CD4-positive, alpha-beta T cell treated with Interleukin-17A for 1 hour (primary cell): ENCODE data around the gene CWH43.
"Not testable (repeated sequence)": the region's sequence is repeated elsewhere in the genome, so short reads cannot be mapped to it uniquely, and the experiment has no call there.

ENCODE experiments used
- DNase-seq: peaks from one replicate; pipeline ENCODE4 v3.0.0-alpha.2; 2020

Gene CWH43

GRCh38 chr4:48979914-48980579 lies 6.0 kb upstream of the CWH43 start:
- no peak for DNase-seq

- not testable (repeated sequence) for DNase-seq
Measured at GRCh38 chr4:48984005-48984404, 2.1 kb upstream of the CWH43 start.

- DNase-seq, result no peak
Measured at GRCh38 chr4:48985602-48985975, 486 bp upstream of the CWH43 start.

GRCh38 chr4:48986654-48987164 lies 634 bp downstream of the CWH43 start:
- no peak for DNase-seq

- no peak for DNase-seq
Measured at GRCh38 chr4:48989461-48990203, 3.6 kb downstream of the CWH43 start.

GRCh38 chr4:48991357-48991756 lies 5.3 kb downstream of the CWH43 start:
- DNase-seq, result no peak

- DNase-seq, result no peak
Measured at GRCh38 chr4:48997962-48998361, 11.9 kb downstream of the CWH43 start.

- no peak for DNase-seq
Measured at GRCh38 chr4:48998440-48998839, 12.4 kb downstream of the CWH43 start.

- DNase-seq, result no peak
Measured at GRCh38 chr4:49000806-49001205, 14.7 kb downstream of the CWH43 start.

- DNase-seq, result no peak
Measured at GRCh38 chr4:49002931-49003330, 16.9 kb downstream of the CWH43 start.

- DNase-seq, result no peak
Measured at GRCh38 chr4:49018718-49019295, 32.7 kb downstream of the CWH43 start.

GRCh38 chr4:49032440-49033161 lies 46.5 kb downstream of the CWH43 start:
- DNase-seq, result no peak

- no peak for DNase-seq
Measured at GRCh38 chr4:49036528-49036927, 50.5 kb downstream of the CWH43 start.

GRCh38 chr4:49044270-49044669 lies 58.2 kb downstream of the CWH43 start:
- DNase-seq, result no peak

GRCh38 chr4:49058306-49058705 lies 72.2 kb downstream of the CWH43 start:
- DNase-seq, result no peak

- no peak for DNase-seq
Measured at GRCh38 chr4:49063670-49064069, 77.6 kb downstream of the CWH43 start.

GRCh38 chr4:49072196-49072595 lies 86.1 kb downstream of the CWH43 start:
- DNase-seq, result not testable (repeated sequence)

- not testable (repeated sequence) for DNase-seq
Measured at GRCh38 chr4:49091883-49092282, 105.8 kb downstream of the CWH43 start.

- not testable (repeated sequence) for DNase-seq
Measured at GRCh38 chr4:49092608-49093135, 106.6 kb downstream of the CWH43 start.

- DNase-seq, result not testable (repeated sequence)
Measured at GRCh38 chr4:49096215-49096614, 110.1 kb downstream of the CWH43 start.

- not testable (repeated sequence) for DNase-seq
Measured at GRCh38 chr4:49096627-49097026, 110.6 kb downstream of the CWH43 start.

- not testable (repeated sequence) for DNase-seq
Measured at GRCh38 chr4:49097071-49097470, 111.0 kb downstream of the CWH43 start.

GRCh38 chr4:49097505-49097904 lies 111.4 kb downstream of the CWH43 start:
- DNase-seq, result not testable (repeated sequence)
